HEK293 (cell line): Measurements from ENCODE around the gene ZNF71.

Experiments used
- CTCF ChIA-PET: fragments of 350-600 bp; formaldehyde crosslinking; extraction: SDS; loops from one replicate; lab custom pipeline; 2021; ENCODE audit warnings: antibody characterized with exemption; lab: Yijun Ruan, JAX
- POLR2A ChIA-PET: fragments of 300-600 bp; formaldehyde crosslinking; extraction: SDS; loops from one replicate; lab custom pipeline; 2020; ENCODE audit warnings: antibody characterized with exemption, inconsistent platforms; lab: Yijun Ruan, JAX
- H3K27ac ChIP-seq: fragments of 200-500 bp; sonication (Bioruptor generic); 2 replicates; pipeline ENCODE4 v1.5.1; 2014; ENCODE audit warnings: low read depth, low read length, control low read depth, inconsistent platforms; ENCODE audit errors: extremely low read depth
- H3K36me3 ChIP-seq, 2 experiments: fragments of 200-500 bp in 1 of 2; sonication (Bioruptor generic) in 1 of 2; 1 replicate in 1 of 2; 2 replicates in 1 of 2; pipeline ENCODE4 v1.5.1; 2014 to 2017; ENCODE audit warnings: inconsistent platforms in 2 of 2, low read length in 2 of 2; ENCODE audit not compliant: control insufficient read depth in 2 of 2, insufficient read depth in 1 of 2
- H3K4me1 ChIP-seq: fragments of 200-500 bp; sonication (Bioruptor generic); 2 replicates; pipeline ENCODE4 v1.5.1; 2014; ENCODE audit warnings: mild to moderate bottlenecking, low read length, inconsistent platforms; ENCODE audit not compliant: control insufficient read depth, insufficient read depth
- H3K4me3 ChIP-seq: 2 replicates; pipeline ENCODE4 v1.5.1; 2011; ENCODE audit warnings: low read depth, mild to moderate bottlenecking, control low read depth, low read length, moderate library complexity
- H3K9me3 ChIP-seq: fragments of 200-500 bp; sonication (Bioruptor generic); 2 replicates; pipeline ENCODE4 v1.5.1; 2014; ENCODE audit warnings: low read depth, low read length, inconsistent platforms; ENCODE audit not compliant: control insufficient read depth, insufficient read depth
- FEZF1 ChIP-seq: fragments of 450-650 bp; formaldehyde crosslinking; IDR thresholded peaks from 2 replicates; pipeline ENCODE4 v1.5.1; 2016; ENCODE audit warnings: missing biosample characterization, missing genetic modification characterization
- SALL2 ChIP-seq: fragments of 450-650 bp; formaldehyde crosslinking; IDR thresholded peaks from 2 replicates; pipeline ENCODE4 v1.5.0; 2017; ENCODE audit warnings: missing biosample characterization, mild to moderate bottlenecking, missing genetic modification characterization, borderline replicate concordance
- SETDB1 ChIP-seq: IDR thresholded peaks from one replicate; pipeline ENCODE4 v1.6.1; 2017; ENCODE audit warnings: mild to moderate bottlenecking, low read length, moderate library complexity, mixed read lengths; ENCODE audit not compliant: insufficient read length
- SP3 ChIP-seq: fragments of 450-650 bp; formaldehyde crosslinking; IDR thresholded peaks from 2 replicates; pipeline ENCODE4 v1.5.1; 2016; ENCODE audit warnings: missing biosample characterization, missing genetic modification characterization
- TRIM28 ChIP-seq: IDR thresholded peaks from 2 replicates; pipeline ENCODE4 v1.6.1; 2011; ENCODE audit warnings: low read length, control low read depth, borderline replicate concordance
- ZBTB1 ChIP-seq: fragments of 450-650 bp; formaldehyde crosslinking; IDR thresholded peaks from 2 replicates; pipeline ENCODE4 v1.5.1; 2016; ENCODE audit warnings: missing biosample characterization, missing genetic modification characterization
- ZBTB20 ChIP-seq: fragments of 450-650 bp; formaldehyde crosslinking; IDR thresholded peaks from 2 replicates; pipeline ENCODE4 v1.5.1; 2016; ENCODE audit warnings: missing biosample characterization, missing genetic modification characterization
- ZNF132 ChIP-seq: fragments of 450-650 bp; formaldehyde crosslinking; IDR thresholded peaks from 2 replicates; pipeline ENCODE4 v1.5.1; 2017; ENCODE audit warnings: missing biosample characterization, missing genetic modification characterization, borderline replicate concordance
- ZNF19 ChIP-seq: fragments of 450-650 bp; formaldehyde crosslinking; IDR thresholded peaks from 2 replicates; pipeline ENCODE4; 2016; ENCODE audit warnings: missing biosample characterization, missing genetic modification characterization, low read depth
- ZNF214 ChIP-seq: fragments of 450-650 bp; formaldehyde crosslinking; IDR thresholded peaks from 2 replicates; pipeline ENCODE4 v1.5.1; 2017; ENCODE audit warnings: missing biosample characterization, mild to moderate bottlenecking, missing genetic modification characterization, borderline replicate concordance
- ZNF24 ChIP-seq: fragments of 450-650 bp; formaldehyde crosslinking; IDR thresholded peaks from 2 replicates; pipeline ENCODE4 v1.5.1; 2016; ENCODE audit warnings: missing biosample characterization, missing genetic modification characterization
- ZNF274 ChIP-seq, 2 experiments: fragments of 200-500 bp in 1 of 2; fragments of 450-650 bp in 1 of 2; sonication (Bioruptor generic) in 1 of 2; formaldehyde crosslinking in 1 of 2; IDR thresholded peaks; 2 replicates each; pipeline versions ENCODE4 v1.5.1 to v1.6.1; 2014 to 2016; ENCODE audit warnings: borderline replicate concordance in 1 of 2, inconsistent platforms in 1 of 2, low read length in 1 of 2, missing biosample characterization in 1 of 2, missing genetic modification characterization in 1 of 2
- ZNF311 ChIP-seq: fragments of 450-650 bp; formaldehyde crosslinking; IDR thresholded peaks from 2 replicates; pipeline ENCODE4 v1.5.1; 2017; ENCODE audit warnings: missing biosample characterization, missing genetic modification characterization, borderline replicate concordance
- ZNF324 ChIP-seq: fragments of 450-650 bp; formaldehyde crosslinking; IDR thresholded peaks from 2 replicates; pipeline ENCODE4 v1.5.1; 2016; ENCODE audit warnings: missing biosample characterization, missing genetic modification characterization
- ZNF416 ChIP-seq: fragments of 450-650 bp; formaldehyde crosslinking; IDR thresholded peaks from 2 replicates; pipeline ENCODE4 v1.5.1; 2016; ENCODE audit warnings: missing biosample characterization, missing genetic modification characterization
- ZNF514 ChIP-seq: fragments of 450-650 bp; formaldehyde crosslinking; IDR thresholded peaks from 2 replicates; pipeline ENCODE4 v1.5.1; 2016; ENCODE audit warnings: missing biosample characterization, missing genetic modification characterization
- ZNF544 ChIP-seq: fragments of 450-650 bp; formaldehyde crosslinking; IDR thresholded peaks from 2 replicates; pipeline ENCODE4 v1.5.0; 2017; ENCODE audit warnings: missing biosample characterization, missing genetic modification characterization
- ZNF747 ChIP-seq: fragments of 450-650 bp; formaldehyde crosslinking; IDR thresholded peaks from 2 replicates; pipeline ENCODE4 v1.5.1; 2016; ENCODE audit warnings: missing biosample characterization, missing genetic modification characterization
- ZXDB ChIP-seq: fragments of 450-650 bp; formaldehyde crosslinking; IDR thresholded peaks from 2 replicates; pipeline ENCODE4 v1.5.1; 2016; ENCODE audit warnings: missing biosample characterization, missing genetic modification characterization
- TF ChIP-seq, protein P1 (sequence below): fragments of 450-650 bp; formaldehyde crosslinking; conservative IDR thresholded peaks from 2 replicates; pipeline ENCODE4 v1.5.1; 2016; ENCODE audit warnings: low read depth, missing biosample characterization, missing genetic modification characterization
- TF ChIP-seq, protein P2 (sequence below): fragments of 450-650 bp; formaldehyde crosslinking; IDR thresholded peaks from 2 replicates; pipeline ENCODE4 v1.5.1; 2017; ENCODE audit warnings: missing biosample characterization, mild to moderate bottlenecking, missing genetic modification characterization, moderate library complexity

The ZNF71 gene

DNA sequence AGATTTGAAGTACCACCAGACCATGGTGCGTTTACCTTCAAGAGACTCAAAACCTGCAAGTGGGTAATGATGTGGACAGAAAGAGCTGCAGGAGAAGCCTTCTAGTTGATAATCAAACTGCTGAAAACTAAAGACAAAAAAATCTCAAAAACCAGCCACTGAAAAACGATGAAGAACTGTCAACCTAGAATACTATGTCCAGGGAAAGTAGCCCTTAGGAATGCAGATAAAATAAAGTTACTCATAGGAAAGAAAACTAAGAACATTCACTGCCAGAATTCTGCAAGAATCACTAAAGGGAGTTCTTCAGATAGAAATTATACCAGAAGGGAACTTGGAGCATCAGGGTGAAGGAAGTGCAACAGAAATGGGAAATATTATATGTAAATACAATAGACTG is 22.5 kb upstream of the ZNF71 start:
- H3K4me1 ChIP-seq, result no peaks in the 10 kb centered on the region
- H3K36me3 ChIP-seq, result peaks cover 34 to 55% of the 10 kb centered on the region in 2 experiments
- H3K9me3 ChIP-seq, result peaks cover 12% of the 10 kb centered on the region
- TF ChIP-seq SETDB1, result peak; percentile 60
- TF ChIP-seq, protein P1, sequence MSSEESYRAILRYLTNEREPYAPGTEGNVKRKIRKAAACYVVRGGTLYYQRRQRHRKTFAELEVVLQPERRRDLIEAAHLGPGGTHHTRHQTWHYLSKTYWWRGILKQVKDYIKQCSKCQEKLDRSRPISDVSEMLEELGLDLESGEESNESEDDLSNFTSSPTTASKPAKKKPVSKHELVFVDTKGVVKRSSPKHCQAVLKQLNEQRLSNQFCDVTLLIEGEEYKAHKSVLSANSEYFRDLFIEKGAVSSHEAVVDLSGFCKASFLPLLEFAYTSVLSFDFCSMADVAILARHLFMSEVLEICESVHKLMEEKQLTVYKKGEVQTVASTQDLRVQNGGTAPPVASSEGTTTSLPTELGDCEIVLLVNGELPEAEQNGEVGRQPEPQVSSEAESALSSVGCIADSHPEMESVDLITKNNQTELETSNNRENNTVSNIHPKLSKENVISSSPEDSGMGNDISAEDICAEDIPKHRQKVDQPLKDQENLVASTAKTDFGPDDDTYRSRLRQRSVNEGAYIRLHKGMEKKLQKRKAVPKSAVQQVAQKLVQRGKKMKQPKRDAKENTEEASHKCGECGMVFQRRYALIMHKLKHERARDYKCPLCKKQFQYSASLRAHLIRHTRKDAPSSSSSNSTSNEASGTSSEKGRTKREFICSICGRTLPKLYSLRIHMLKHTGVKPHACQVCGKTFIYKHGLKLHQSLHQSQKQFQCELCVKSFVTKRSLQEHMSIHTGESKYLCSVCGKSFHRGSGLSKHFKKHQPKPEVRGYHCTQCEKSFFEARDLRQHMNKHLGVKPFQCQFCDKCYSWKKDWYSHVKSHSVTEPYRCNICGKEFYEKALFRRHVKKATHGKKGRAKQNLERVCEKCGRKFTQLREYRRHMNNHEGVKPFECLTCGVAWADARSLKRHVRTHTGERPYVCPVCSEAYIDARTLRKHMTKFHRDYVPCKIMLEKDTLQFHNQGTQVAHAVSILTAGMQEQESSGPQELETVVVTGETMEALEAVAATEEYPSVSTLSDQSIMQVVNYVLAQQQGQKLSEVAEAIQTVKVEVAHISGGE (tag by site-specific recombination), result no peak
- ChIA-PET POLR2A (interaction anchor here (0.7 kb wide), 1 partner anchor 62 kb away, joined by 4 read pairs; no protein-coding TSS in a partner anchor), CTCF (interaction anchor here (0.6 kb wide), 1 partner anchor 1433 kb away, joined by 4 read pairs; no protein-coding TSS in a partner anchor)
- H3K4me3 ChIP-seq, result no peak overlapping the region
- no peak overlapping the region for H3K27ac ChIP-seq

DNA sequence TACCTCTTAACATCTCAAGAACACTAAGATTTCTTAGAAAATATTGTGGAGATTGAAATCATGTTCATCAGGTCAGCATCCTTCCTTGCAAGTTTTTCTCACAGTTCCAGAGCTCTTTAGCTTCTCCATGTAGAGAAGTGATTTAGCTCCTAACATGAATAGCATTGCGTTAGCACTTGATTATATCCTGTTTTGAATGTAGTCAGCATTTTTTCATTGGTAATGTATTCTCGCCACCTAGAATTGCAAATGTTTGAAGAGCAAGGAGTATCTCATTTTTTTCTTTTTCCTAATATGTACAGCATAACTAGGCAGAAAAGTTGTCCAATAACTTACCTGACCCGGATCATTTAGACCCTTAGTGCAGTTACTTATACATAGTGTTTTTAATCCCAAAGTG is 21.2 kb upstream of the ZNF71 start:
- ChIA-PET POLR2A (no interaction called here), CTCF (interaction anchor here (0.7 to 1.0 kb wide), 2 partner anchors 109 to 171 kb away, joined by 3 read pairs; no protein-coding TSS in a partner anchor)
- H3K4me3 ChIP-seq, result no peak overlapping the region
- H3K36me3 ChIP-seq, result peaks cover 31 to 50% of the 10 kb centered on the region in 2 experiments
- TF ChIP-seq ZNF24 (tag by site-specific recombination) (no peak), ZNF214 (tag by site-specific recombination) (no peak), ZNF324 (tag by site-specific recombination) (no peak), FEZF1 (no peak)
- peaks cover 10% of the 10 kb centered on the region for H3K9me3 ChIP-seq
- no peak overlapping the region for H3K27ac ChIP-seq
- no peaks in the 10 kb centered on the region for H3K4me1 ChIP-seq

DNA sequence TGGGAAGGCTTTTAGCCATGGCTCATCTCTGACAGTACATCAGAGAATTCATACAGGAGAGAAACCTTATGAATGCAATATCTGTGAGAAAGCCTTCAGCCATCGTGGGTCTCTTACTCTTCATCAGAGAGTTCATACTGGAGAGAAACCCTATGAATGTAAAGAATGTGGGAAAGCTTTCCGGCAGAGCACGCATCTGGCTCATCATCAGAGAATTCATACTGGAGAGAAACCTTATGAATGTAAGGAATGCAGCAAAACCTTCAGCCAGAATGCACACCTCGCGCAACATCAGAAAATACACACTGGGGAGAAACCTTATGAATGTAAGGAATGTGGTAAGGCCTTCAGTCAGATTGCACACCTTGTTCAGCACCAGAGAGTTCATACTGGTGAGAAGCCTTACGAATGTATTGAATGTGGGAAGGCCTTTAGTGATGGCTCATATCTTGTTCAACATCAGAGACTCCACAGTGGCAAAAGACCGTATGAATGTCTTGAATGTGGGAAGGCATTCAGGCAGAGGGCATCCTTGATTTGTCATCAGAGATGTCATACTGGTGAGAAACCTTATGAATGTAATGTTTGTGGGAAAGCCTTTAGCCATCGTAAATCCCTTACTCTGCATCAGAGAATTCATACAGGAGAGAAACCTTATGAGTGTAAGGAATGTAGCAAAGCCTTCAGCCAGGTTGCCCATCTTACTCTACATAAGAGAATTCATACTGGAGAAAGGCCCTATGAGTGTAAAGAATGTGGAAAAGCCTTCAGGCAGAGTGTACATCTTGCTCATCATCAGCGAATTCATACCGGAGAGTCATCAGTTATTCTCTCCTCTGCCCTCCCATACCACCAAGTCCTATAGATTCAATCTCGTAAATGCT is 17.1 kb upstream of the ZNF71 start:
- H3K27ac ChIP-seq, result no peak overlapping the region
- no peak overlapping the region for H3K4me3 ChIP-seq

DNA sequence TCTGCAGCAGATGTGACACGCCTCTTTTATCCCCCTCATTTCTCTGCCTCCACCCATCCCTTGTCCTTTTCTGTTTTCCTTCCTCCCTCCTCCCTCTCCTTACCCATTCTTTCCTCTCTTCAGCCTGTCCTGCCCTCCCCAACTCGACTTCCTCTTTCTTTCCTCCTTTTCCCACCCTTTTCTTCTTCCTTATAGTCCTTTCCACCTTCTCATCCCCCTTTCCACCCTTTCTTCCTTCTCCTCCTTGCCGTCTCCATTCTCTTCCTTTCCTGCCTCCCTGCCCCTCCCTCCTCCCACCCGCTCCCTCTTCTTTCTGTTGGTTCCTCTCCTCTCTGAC is 688 bp upstream of the ZNF71 start:
- H3K9me3 ChIP-seq, result no peaks in the 10 kb centered on the region; the same call in none of the 2 replicates
- H3K36me3 ChIP-seq, result peaks cover 3 to 22% of the 10 kb centered on the region in 2 experiments; a peak in 1 of 3 replicates
- POLR2A ChIA-PET, result interaction anchor here (0.6 to 1.5 kb wide), 6 partner anchors 19 to 454 kb away, joined by 3 to 8 read pairs (median 3); partner anchors contain the start of genes ZFP28 and ZNF444
- H3K27ac ChIP-seq, result no peak overlapping the region
- H3K4me1 ChIP-seq, result no peaks in the 10 kb centered on the region
- H3K4me3 ChIP-seq, result no peak overlapping the region
- peak; percentile 84; the same call in 1 of the 2 replicates for TF ChIP-seq ZNF311 (tag by site-specific recombination)
- TF ChIP-seq ZNF514 (tag by site-specific recombination), result 0 out of 2 replicates have a peak, but pooled peaks have one; percentile 60
- TF ChIP-seq ZBTB1 (tag by site-specific recombination), result no peak
- TF ChIP-seq SP3 (tag by site-specific recombination), result no peak
- TF ChIP-seq ZXDB (tag by site-specific recombination), result 0 out of 2 replicates have a peak, but pooled peaks have one; percentile 1
- no peak for TF ChIP-seq ZNF132 (tag by site-specific recombination)
- peak; percentile 84; the same call in 1 of the 2 replicates for TF ChIP-seq ZNF747 (tag by site-specific recombination)
- TF ChIP-seq ZNF544 (tag by site-specific recombination), result peak; percentile 50; the same call in 1 of the 2 replicates
- TF ChIP-seq ZNF324 (tag by site-specific recombination), result no peak
- no peak for TF ChIP-seq ZNF19 (tag by site-specific recombination)
- 0 out of 2 replicates have a peak, but pooled peaks have one; percentile 0 for TF ChIP-seq ZBTB20
- TF ChIP-seq ZNF416 (tag by site-specific recombination), result 0 out of 2 replicates have a peak, but pooled peaks have one; percentile 14
- CTCF ChIA-PET, result interaction anchor here (0.6 to 1.6 kb wide), 3 partner anchors 104 to 254 kb away, joined by 3 read pairs; no protein-coding TSS in a partner anchor

More for the DNA sequence above, 17.1 kb upstream of the ZNF71 start:
- TF ChIP-seq SALL2 (tag by site-specific recombination), result no peak
- TF ChIP-seq, protein P2, sequence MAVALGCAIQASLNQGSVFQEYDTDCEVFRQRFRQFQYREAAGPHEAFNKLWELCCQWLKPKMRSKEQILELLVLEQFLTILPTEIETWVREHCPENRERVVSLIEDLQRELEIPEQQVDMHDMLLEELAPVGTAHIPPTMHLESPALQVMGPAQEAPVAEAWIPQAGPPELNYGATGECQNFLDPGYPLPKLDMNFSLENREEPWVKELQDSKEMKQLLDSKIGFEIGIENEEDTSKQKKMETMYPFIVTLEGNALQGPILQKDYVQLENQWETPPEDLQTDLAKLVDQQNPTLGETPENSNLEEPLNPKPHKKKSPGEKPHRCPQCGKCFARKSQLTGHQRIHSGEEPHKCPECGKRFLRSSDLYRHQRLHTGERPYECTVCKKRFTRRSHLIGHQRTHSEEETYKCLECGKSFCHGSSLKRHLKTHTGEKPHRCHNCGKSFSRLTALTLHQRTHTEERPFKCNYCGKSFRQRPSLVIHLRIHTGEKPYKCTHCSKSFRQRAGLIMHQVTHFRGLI (tag by site-specific recombination), result no peak
- TF ChIP-seq SETDB1, result peak; percentile 95
- peak; percentile 86 for TF ChIP-seq ZNF274 (IDR thresholded peaks at IDR 0.05; ENCODE audit: low read length)
- TF ChIP-seq ZNF274 (tag by site-specific recombination; IDR thresholded peaks at IDR 0.05; ENCODE audit: borderline replicate concordance), result peak; percentile 92; the same call in 1 of the 2 replicates
- TF ChIP-seq TRIM28, result peak; percentile 91; the same call in 1 of the 2 replicates
- ChIA-PET CTCF (no interaction called here), POLR2A (interaction anchor here (0.6 kb wide), 1 partner anchor 200 kb away, joined by 3 read pairs; no protein-coding TSS in a partner anchor)
- H3K36me3 ChIP-seq, result peaks cover 21 to 26% of the 10 kb centered on the region in 2 experiments
- H3K9me3 ChIP-seq, result peaks cover 4% of the 10 kb centered on the region
- no peaks in the 10 kb centered on the region for H3K4me1 ChIP-seq
